ENCODE data around the gene GCA. TPM values are rescaled to one million over a fixed set of nuclear protein-coding genes. Genes with fewer than 3 reads are reported as not detected.

The GCA gene
- total and polyA plus RNA-seq, 12 donors: 3.4 to 33.9 (median 19.5) TPM

- intact Hi-C loops (cut with DNase I): no loop called here
- Histone ChIP-seq H3K9me3 (replicated peaks in 1 of 3) (no peaks in the 10 kb centered on the region), H3K36me3 (replicated peaks in 1 of 2) (no peaks in the 10 kb centered on the region), H3K27ac (no peak overlapping the region), H3K4me1 (replicated peaks in 1 of 2) (peaks cover 19 to 35% of the 10 kb centered on the region in 2 donors), H3K4me3 (no peak overlapping the region), H3K27me3 (no peaks in the 10 kb centered on the region)
- no peak for DNase-seq
- WGBS, 4 donors: 62 to 75% (median 71%) methylated on average over 1 of the region's 1 CpG
- no peak for TF ChIP-seq CTCF (IDR thresholded peaks at IDR 0.05)
- TF ChIP-seq POLR2A (IDR thresholded peaks at IDR 0.05): no peak
Measured at GRCh38 chr2:162320864-162321517, 22.9 kb upstream of the GCA start.

GRCh38 chr2:162324953-162325352, 19.0 kb upstream of the GCA start:
- Histone ChIP-seq H3K27me3 (no peaks in the 10 kb centered on the region), H3K4me3 (no peak overlapping the region), H3K4me1 (replicated peaks in 1 of 2) (peaks cover 2 to 12% of the 10 kb centered on the region in 2 donors), H3K36me3 (replicated peaks in 1 of 2) (no peaks in the 10 kb centered on the region), H3K27ac (no peak overlapping the region), H3K9me3 (replicated peaks in 1 of 3) (no peaks in the 10 kb centered on the region)
- no peak for DNase-seq
- TF ChIP-seq CTCF (IDR thresholded peaks at IDR 0.05) (no peak), POLR2A (IDR thresholded peaks at IDR 0.05) (no peak)
- WGBS, 4 donors: 77 to 100% (median 86%) methylated on average over 1 of the region's 1 CpG
- intact Hi-C loops (cut with DNase I): no loop called here

GRCh38 chr2:162327134-162327769, 16.7 kb upstream of the GCA start:
- Histone ChIP-seq H3K4me1 (replicated peaks in 1 of 2) (no peaks in the 10 kb centered on the region), H3K27ac (no peak overlapping the region), H3K27me3 (no peaks in the 10 kb centered on the region), H3K9me3 (replicated peaks in 1 of 3) (no peaks in the 10 kb centered on the region), H3K4me3 (no peak overlapping the region), H3K36me3 (replicated peaks in 1 of 2) (no peaks in the 10 kb centered on the region)
- intact Hi-C loops (cut with DNase I): no loop called here
- 62 to 72% (median 65%) methylated on average over 5 of the region's 5 CpGs for WGBS, 4 donors
- TF ChIP-seq POLR2A (IDR thresholded peaks at IDR 0.05): no peak
- TF ChIP-seq CTCF (IDR thresholded peaks at IDR 0.05): peak; percentile 9 to 39 (median 30)
- DNase-seq: no peak

GRCh38 chr2:162327806-162328205, 16.1 kb upstream of the GCA start:
- no peak for DNase-seq
- H3K36me3 ChIP-seq (replicated peaks in 1 of 2): no peaks in the 10 kb centered on the region
- no peaks in the 10 kb centered on the region for H3K9me3 ChIP-seq (replicated peaks in 1 of 3)
- no peaks in the 10 kb centered on the region for H3K27me3 ChIP-seq
- TF ChIP-seq POLR2A (IDR thresholded peaks at IDR 0.05) (no peak), CTCF (IDR thresholded peaks at IDR 0.05) (no peak)
- no peaks in the 10 kb centered on the region for H3K4me1 ChIP-seq (replicated peaks in 1 of 2)
- H3K4me3 ChIP-seq: no peak overlapping the region
- WGBS, 4 donors: 95 to 98% (median 97%) methylated on average over 14 to 15 of the region's 15 CpGs
- intact Hi-C loops (cut with DNase I): no loop called here
- no peak overlapping the region for H3K27ac ChIP-seq
